WTC11 (cell line): ENCODE results near the gene CTTNBP2. TPM values are rescaled to one million over a fixed set of nuclear protein-coding genes. Genes with fewer than 3 reads are reported as not detected.

Experiments
- ATAC-seq: fragments of 200-7000 bp; cut with Tn5 transposase; 2 replicates; pipeline ENCODE4 v1.10.0; 2021; ENCODE audit warnings: mild to moderate bottlenecking, moderate library complexity
- CTCF ChIA-PET: fragments of 300-600 bp; sonication (Branson Sonifier 250); formaldehyde crosslinking; loops from one replicate; lab custom pipeline; 2021; ENCODE audit warnings: antibody characterized with exemption; lab: Charles Lee
- POLR2A ChIA-PET: fragments of 350-600 bp; sonication (Branson Sonifier 250); formaldehyde crosslinking; loops from one replicate; lab custom pipeline; 2021; ENCODE audit warnings: antibody characterized with exemption; lab: Charles Lee
- DNase-seq: peaks from one replicate; pipeline ENCODE4 v3.0.0; 2021; ENCODE audit warnings: low spot score
- H3K27ac Mint-ChIP-seq: 2 replicates; pipeline ENCODE4 v1.8.0; 2021; ENCODE audit warnings: mixed read lengths
- H3K27me3 Mint-ChIP-seq: 2 replicates; pipeline ENCODE4 v1.8.0; 2021; ENCODE audit warnings: low read depth, mild to moderate bottlenecking, moderate library complexity, mixed read lengths
- H3K36me3 Mint-ChIP-seq: 2 replicates; pipeline ENCODE4 v1.8.0; 2021; ENCODE audit warnings: mixed read lengths
- H3K4me1 Mint-ChIP-seq: 2 replicates; pipeline ENCODE4 v1.8.0; 2022; ENCODE audit warnings: mixed read lengths
- H3K4me3 Mint-ChIP-seq: 2 replicates; pipeline ENCODE4 v1.8.0; 2021; ENCODE audit warnings: mild to moderate bottlenecking, moderate library complexity, mixed read lengths
- H3K9me3 Mint-ChIP-seq: 2 replicates; pipeline ENCODE4 v1.8.0; 2021; ENCODE audit warnings: mixed read lengths
- AR ChIP-seq: fragments of 250-450 bp; sonication (Bioruptor Pico); IDR thresholded peaks from 2 replicates; pipeline ENCODE4 v1.9.0; 2021; ENCODE audit warnings: mild to moderate bottlenecking
- ATF6 ChIP-seq: sonication (generic); formaldehyde crosslinking; IDR thresholded peaks from 2 replicates; pipeline ENCODE4 v1.8.1; 2023; ENCODE audit warnings: mild to moderate bottlenecking, missing genetic modification reagents
- CBFB ChIP-seq: sonication (generic); formaldehyde crosslinking; IDR thresholded peaks from 2 replicates; pipeline ENCODE4 v1.8.1; 2022; ENCODE audit warnings: mild to moderate bottlenecking, low read depth, missing genetic modification reagents
- FOXP4 ChIP-seq: sonication (generic); formaldehyde crosslinking; IDR thresholded peaks from 2 replicates; pipeline ENCODE4 v1.8.0; 2022; ENCODE audit warnings: mild to moderate bottlenecking, missing genetic modification reagents
- IRF1 ChIP-seq: sonication (generic); formaldehyde crosslinking; IDR thresholded peaks from 2 replicates; pipeline ENCODE4 v1.8.0; 2023; ENCODE audit warnings: missing genetic modification reagents
- MLX ChIP-seq: sonication (generic); formaldehyde crosslinking; IDR thresholded peaks from 2 replicates; pipeline ENCODE4 v1.8.1; 2023; ENCODE audit warnings: mild to moderate bottlenecking, missing genetic modification reagents, moderate library complexity
- OVOL2 ChIP-seq: fragments of 250-450 bp; sonication (Bioruptor Pico); IDR thresholded peaks from 2 replicates; pipeline ENCODE4 v1.9.0; 2021; ENCODE audit warnings: mild to moderate bottlenecking, borderline replicate concordance
- TCF7 ChIP-seq: sonication (generic); formaldehyde crosslinking; IDR thresholded peaks from 2 replicates; pipeline ENCODE4 v1.8.0; 2022; ENCODE audit warnings: mild to moderate bottlenecking, low read depth, missing genetic modification reagents, moderate library complexity
- ZNF138 ChIP-seq: sonication (generic); formaldehyde crosslinking; conservative IDR thresholded peaks from 2 replicates; pipeline ENCODE4 v1.8.1; 2022; ENCODE audit warnings: mild to moderate bottlenecking, moderate library complexity, missing genetic modification reagents
- ZNF532 ChIP-seq: fragments of 250-450 bp; sonication (Bioruptor Pico); IDR thresholded peaks from 2 replicates; pipeline ENCODE4 v1.9.0; 2021; ENCODE audit warnings: mild to moderate bottlenecking, borderline replicate concordance
- total RNA-seq: library from RNA; stranded (reverse); gene quantifications from 3 replicates; pipeline ENCODE4 v1.2.3, GENCODE V29; 2021

CTTNBP2 gene
- total RNA-seq, 1 experiment from 2014 or later, result 22.1 TPM

GRCh38 chr7:117882594-117882993 is 9.4 kb upstream of the CTTNBP2 start (continued):
- no peak for TF ChIP-seq AR

GRCh38 chr7:117876761-117877160 is 3.5 kb upstream of the CTTNBP2 start:
- Mint-ChIP-seq H3K36me3 (no peaks in the 10 kb centered on the region), H3K27ac (no peak overlapping the region), H3K9me3 (no peaks in the 10 kb centered on the region), H3K27me3 (no peaks in the 10 kb centered on the region), H3K4me1 (peaks cover 43% of the 10 kb centered on the region), H3K4me3 (no peak overlapping the region)
- ATAC-seq, result no peak
- CTCF ChIA-PET, result interaction anchor here (1.4 kb wide), 1 partner anchor 117 kb away, joined by 7 read pairs; no protein-coding TSS in a partner anchor
- TF ChIP-seq TCF7 (CRISPR knock-in tag), result no peak
- no peak for TF ChIP-seq OVOL2 (CRISPR knock-in tag)
- no peak for TF ChIP-seq IRF1 (CRISPR knock-in tag)
- TF ChIP-seq MLX, result no peak
- TF ChIP-seq ZNF138 (CRISPR knock-in tag), result no peak
- no peak for TF ChIP-seq CBFB (CRISPR knock-in tag)
- no peak for TF ChIP-seq AR
- no peak for DNase-seq
- POLR2A ChIA-PET, result no interaction called here

- ATAC-seq, result peak; percentile 61
These were observed 2.3 kb upstream of the CTTNBP2 start for GRCh38 chr7:117875566-117875965.

More at GRCh38 chr7:117875566-117875965, 2.3 kb upstream of the CTTNBP2 start:
- CTCF ChIA-PET, result interaction anchor here (0.7 to 0.9 kb wide), 3 partner anchors 26 to 276 kb away, joined by 3 read pairs; no protein-coding TSS in a partner anchor
- POLR2A ChIA-PET, result no interaction called here
- Mint-ChIP-seq H3K4me3 (peak overlapping the region; percentile 35), H3K27me3 (no peaks in the 10 kb centered on the region), H3K27ac (no peak overlapping the region), H3K36me3 (no peaks in the 10 kb centered on the region), H3K9me3 (no peaks in the 10 kb centered on the region), H3K4me1 (peaks cover 55% of the 10 kb centered on the region)
- DNase-seq, result peak; percentile 57
- TF ChIP-seq ZNF532 (CRISPR knock-in tag) (no peak), ATF6 (CRISPR knock-in tag) (no peak), FOXP4 (no peak)
